GM23248 (cell line): ENCODE results near the gene GPR108.

ENCODE experiments used
- EZH2 ChIP-seq: fragments of 200-600 bp; sonication (generic); IDR thresholded peaks from 2 replicates; pipeline ENCODE4 v1.6.1; 2018; ENCODE audit warnings: antibody characterized with exemption, mild to moderate bottlenecking; ENCODE audit not compliant: insufficient read depth, poor library complexity, severe bottlenecking
- EZH2phosphoT487 ChIP-seq: fragments of 200-600 bp; sonication (generic); IDR thresholded peaks from 2 replicates; pipeline ENCODE4 v1.6.1; 2018; ENCODE audit warnings: antibody characterized with exemption, moderate library complexity, mild to moderate bottlenecking, low read depth; ENCODE audit not compliant: insufficient read depth

DNA sequence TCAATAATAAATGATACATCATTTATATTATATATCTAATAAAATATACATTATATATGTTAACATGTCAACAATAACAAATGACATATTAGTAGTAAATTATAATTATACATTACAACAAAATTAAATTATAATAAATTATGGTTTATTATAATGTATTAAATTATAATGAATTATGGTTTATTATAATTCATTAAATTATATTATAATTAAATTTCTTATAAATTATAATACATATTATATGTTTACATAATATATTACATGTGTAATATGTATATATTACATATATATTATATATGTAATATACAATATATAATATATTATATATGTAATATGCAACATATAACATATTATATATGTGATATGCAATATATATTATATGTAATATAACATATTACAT, 37.4 kb downstream of the GPR108 start:
- TF ChIP-seq EZH2phosphoT487 (no peak), EZH2 (no peak)
